ENCODE results near the gene LRRC45.

Gene LRRC45

GRCh38 chr17:82065638-82066303, 42.7 kb downstream of the LRRC45 start, which contains the start of gene DUS1L:
TSS of gene DUS1L (minus strand) at chr17:82065804. CDS start at chr17:82065059, 745 bp downstream.
- no peak for DNase-seq

GRCh38 chr17:82070611-82071010, 47.5 kb downstream of the LRRC45 start:
- DNase-seq: no peak

GRCh38 chr17:82072827-82073226, 49.7 kb downstream of the LRRC45 start:
- DNase-seq: no peak

- DNase-seq: no peak
These were observed 50.3 kb downstream of the LRRC45 start for GRCh38 chr17:82073446-82073845.

GRCh38 chr17:82076018-82076784, 53.1 kb downstream of the LRRC45 start:
- no peak for DNase-seq

GRCh38 chr17:82076785-82077591, 53.9 kb downstream of the LRRC45 start:
- DNase-seq: no peak

- DNase-seq: no peak
These were observed 54.7 kb downstream of the LRRC45 start for GRCh38 chr17:82077617-82078358.

GRCh38 chr17:82078433-82078832, 55.3 kb downstream of the LRRC45 start:
- no peak for DNase-seq

- no peak for DNase-seq
These were observed 56.0 kb downstream of the LRRC45 start for GRCh38 chr17:82079001-82079677.

- no peak for DNase-seq
These were observed 57.1 kb downstream of the LRRC45 start for GRCh38 chr17:82080048-82080788.
